Activated CD4-positive, alpha-beta T cell treated with anti-CD3 and anti-CD28 coated beads, Interleukin-2, amount 10 ng/mL, durations not matched to agents 24 days and 14 days (primary cell): ENCODE measurements around the gene NTNG1. TPM values are rescaled to one million over a fixed set of nuclear protein-coding genes. Genes with fewer than 3 reads are reported as not detected.

Source experiments
- DNase-seq: peaks from one replicate; pipeline ENCODE4 v3.0.0; 2022
- H3K27ac Mint-ChIP-seq: one replicate; pipeline ENCODE4 v1.8.0; 2022; ENCODE audit warnings: mild to moderate bottlenecking, mixed read lengths
- H3K27me3 Mint-ChIP-seq: one replicate; pipeline ENCODE4 v1.8.0; 2022; ENCODE audit warnings: mixed read lengths
- H3K36me3 Mint-ChIP-seq: one replicate; pipeline ENCODE4 v1.8.0; 2022; ENCODE audit warnings: low read depth, mild to moderate bottlenecking, mixed read lengths
- H3K4me1 Mint-ChIP-seq: one replicate; pipeline ENCODE4 v1.8.0; 2021; ENCODE audit warnings: mixed read lengths
- H3K4me3 Mint-ChIP-seq: one replicate; pipeline ENCODE4 v1.8.0; 2022; ENCODE audit warnings: mild to moderate bottlenecking, moderate library complexity, mixed read lengths
- H3K9me3 Mint-ChIP-seq: one replicate; pipeline ENCODE4 v1.8.0; 2021; ENCODE audit warnings: mixed read lengths
- intact Hi-C: fragments of 100-400 bp; cut with micrococcal nuclease; formaldehyde crosslinking; loops from one replicate; pipeline ENCODE4 v1.15.1; 2023
- total RNA-seq: library from RNA; stranded (reverse); gene quantifications from 2 replicates; pipeline ENCODE4 v1.2.3, GENCODE V29; 2022

The NTNG1 gene
- total RNA-seq, 1 donor from 2014 or later, result not detected

GRCh38 chr1:107444302-107444701 lies 303.5 kb downstream of the NTNG1 start:
- Mint-ChIP-seq H3K36me3 (no peaks in the 10 kb centered on the region), H3K4me1 (no peaks in the 10 kb centered on the region), H3K27me3 (peaks cover 11% of the 10 kb centered on the region), H3K9me3 (no peaks in the 10 kb centered on the region), H3K4me3 (no peak overlapping the region), H3K27ac (no peak overlapping the region)
- no peak for DNase-seq
- intact Hi-C loops, result no loop called here

DNA sequence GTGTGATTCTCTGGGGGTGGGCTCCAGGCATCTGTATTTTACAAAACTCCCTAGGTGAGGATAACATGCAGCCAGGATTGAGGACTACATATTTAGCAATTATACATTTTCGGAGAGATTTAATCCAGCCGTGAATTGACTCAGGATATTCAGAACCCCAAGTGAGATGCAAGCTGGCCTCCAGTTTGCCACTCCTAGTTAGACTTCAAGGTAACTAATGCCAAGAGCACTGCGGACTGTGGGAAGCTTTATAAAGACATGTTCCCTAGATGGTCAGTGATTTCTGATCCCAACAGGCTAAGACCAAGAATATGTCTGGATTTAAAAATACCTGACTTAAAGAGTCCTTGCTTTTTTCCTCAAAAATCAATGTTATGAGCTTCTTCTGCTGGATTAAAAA lies 308.5 kb downstream of the NTNG1 start:
- Mint-ChIP-seq H3K27ac (no peak overlapping the region), H3K9me3 (no peaks in the 10 kb centered on the region), H3K4me1 (no peaks in the 10 kb centered on the region), H3K27me3 (peaks cover 5% of the 10 kb centered on the region), H3K36me3 (no peaks in the 10 kb centered on the region), H3K4me3 (no peak overlapping the region)
- intact Hi-C loops, result no loop called here
- DNase-seq, result no peak

DNA sequence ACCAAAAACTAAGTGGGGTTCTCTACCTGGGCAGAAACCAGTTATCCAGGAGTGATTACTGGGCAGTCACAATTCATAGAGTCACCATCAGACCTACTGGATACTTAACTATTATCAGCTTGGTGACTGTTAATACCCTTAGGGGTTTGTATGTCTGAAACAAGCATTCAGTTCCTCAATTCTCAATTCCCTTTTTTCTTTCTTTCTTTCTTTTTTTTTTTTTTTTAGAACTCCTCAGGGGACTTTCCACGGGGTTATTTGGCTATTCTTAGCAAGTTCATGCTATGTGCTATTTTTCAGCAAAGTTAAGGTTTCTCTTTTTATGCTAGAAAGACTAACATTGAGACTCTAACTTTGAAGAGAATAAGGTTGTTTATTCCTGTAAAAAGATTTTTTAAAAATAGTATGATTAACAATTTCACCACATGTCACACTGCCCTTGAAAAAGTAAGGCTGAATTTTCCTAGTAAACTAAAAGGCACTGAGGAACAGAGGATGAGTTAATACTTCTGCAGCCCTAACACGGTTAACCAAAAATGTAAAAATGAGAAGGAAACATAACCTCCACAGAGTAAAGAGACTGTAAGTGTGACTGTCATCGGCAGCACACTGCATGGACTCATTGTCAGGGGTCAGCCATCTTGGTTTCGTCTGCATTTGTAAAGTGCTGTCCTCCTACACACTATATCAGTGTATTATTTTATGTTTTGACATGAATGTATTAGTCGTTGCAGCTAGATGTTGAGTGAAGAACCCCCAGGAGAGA lies 310.2 kb downstream of the NTNG1 start:
- intact Hi-C loops, result no loop called here
- Mint-ChIP-seq H3K4me3 (no peak overlapping the region), H3K27ac (no peak overlapping the region), H3K27me3 (peaks cover 5% of the 10 kb centered on the region), H3K36me3 (no peaks in the 10 kb centered on the region), H3K9me3 (no peaks in the 10 kb centered on the region), H3K4me1 (no peaks in the 10 kb centered on the region)
- no peak for DNase-seq

GRCh38 chr1:107451715-107452114 lies 310.9 kb downstream of the NTNG1 start:
- intact Hi-C loops, result no loop called here
- no peak for DNase-seq
- Mint-ChIP-seq H3K36me3 (no peaks in the 10 kb centered on the region), H3K9me3 (no peaks in the 10 kb centered on the region), H3K4me3 (no peak overlapping the region), H3K27me3 (peaks cover 5% of the 10 kb centered on the region), H3K27ac (no peak overlapping the region), H3K4me1 (no peaks in the 10 kb centered on the region)

- Mint-ChIP-seq H3K27me3 (peaks cover 6% of the 10 kb centered on the region), H3K27ac (no peak overlapping the region), H3K4me3 (no peak overlapping the region), H3K36me3 (no peaks in the 10 kb centered on the region), H3K9me3 (no peaks in the 10 kb centered on the region), H3K4me1 (no peaks in the 10 kb centered on the region)
- intact Hi-C loops, result no loop called here
- no peak for DNase-seq
Measured at GRCh38 chr1:107454791-107455190, 314.0 kb downstream of the NTNG1 start.

GRCh38 chr1:107457989-107458388 lies 317.1 kb downstream of the NTNG1 start:
- no peak for DNase-seq
- no peak overlapping the region for H3K4me3 Mint-ChIP-seq
- H3K36me3 Mint-ChIP-seq, result no peaks in the 10 kb centered on the region
- H3K4me1 Mint-ChIP-seq, result no peaks in the 10 kb centered on the region
- H3K9me3 Mint-ChIP-seq, result no peaks in the 10 kb centered on the region
- H3K27ac Mint-ChIP-seq, result no peak overlapping the region
- H3K27me3 Mint-ChIP-seq, result peaks cover 3% of the 10 kb centered on the region
- intact Hi-C loops, result no loop called here

GRCh38 chr1:107459204-107459904 lies 318.5 kb downstream of the NTNG1 start:
- no peaks in the 10 kb centered on the region for H3K36me3 Mint-ChIP-seq
- no peak for DNase-seq
- no peak overlapping the region for H3K27ac Mint-ChIP-seq
- H3K4me1 Mint-ChIP-seq, result no peaks in the 10 kb centered on the region
- intact Hi-C loops, result no loop called here
- H3K9me3 Mint-ChIP-seq, result no peaks in the 10 kb centered on the region
- no peak overlapping the region for H3K4me3 Mint-ChIP-seq
- peaks cover 3% of the 10 kb centered on the region for H3K27me3 Mint-ChIP-seq

GRCh38 chr1:107460035-107460434 lies 319.2 kb downstream of the NTNG1 start:
- H3K4me3 Mint-ChIP-seq, result no peak overlapping the region
- no peak overlapping the region for H3K27ac Mint-ChIP-seq
- no peaks in the 10 kb centered on the region for H3K36me3 Mint-ChIP-seq
- intact Hi-C loops, result no loop called here
- peaks cover 3% of the 10 kb centered on the region for H3K27me3 Mint-ChIP-seq
- no peaks in the 10 kb centered on the region for H3K4me1 Mint-ChIP-seq
- no peak for DNase-seq
- no peaks in the 10 kb centered on the region for H3K9me3 Mint-ChIP-seq

DNA sequence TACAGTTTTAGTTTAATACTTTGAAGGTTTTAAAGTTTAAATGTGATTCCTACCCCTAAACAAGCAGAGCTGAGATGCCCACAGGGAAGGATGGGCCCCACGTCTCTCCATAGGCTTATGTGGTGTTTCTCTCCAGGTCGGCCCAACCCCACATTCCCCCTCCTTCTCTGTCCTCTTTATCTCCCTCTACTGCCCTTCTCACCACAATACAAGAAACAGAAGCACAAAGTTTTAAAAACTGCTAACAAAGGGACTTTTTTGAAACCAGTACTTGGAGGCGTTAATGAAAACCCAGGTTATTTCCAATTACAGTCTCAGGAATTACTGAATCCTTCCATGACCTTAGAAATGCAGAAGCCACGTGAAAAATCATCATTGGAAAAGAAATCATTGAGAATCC lies 324.0 kb downstream of the NTNG1 start:
- Mint-ChIP-seq H3K27me3 (peaks cover 3% of the 10 kb centered on the region), H3K9me3 (no peaks in the 10 kb centered on the region), H3K27ac (no peak overlapping the region), H3K4me3 (no peak overlapping the region), H3K4me1 (no peaks in the 10 kb centered on the region), H3K36me3 (no peaks in the 10 kb centered on the region)
- intact Hi-C loops, result no loop called here
- no peak for DNase-seq

GRCh38 chr1:107467286-107467685 lies 326.4 kb downstream of the NTNG1 start:
- Mint-ChIP-seq H3K4me1 (no peaks in the 10 kb centered on the region), H3K4me3 (no peak overlapping the region), H3K9me3 (no peaks in the 10 kb centered on the region), H3K27me3 (peaks cover 3% of the 10 kb centered on the region), H3K27ac (no peak overlapping the region), H3K36me3 (no peaks in the 10 kb centered on the region)
- intact Hi-C loops, result no loop called here
- DNase-seq, result no peak

- Mint-ChIP-seq H3K27me3 (peaks cover 3% of the 10 kb centered on the region), H3K27ac (no peak overlapping the region), H3K9me3 (no peaks in the 10 kb centered on the region), H3K4me3 (no peak overlapping the region), H3K36me3 (no peaks in the 10 kb centered on the region), H3K4me1 (no peaks in the 10 kb centered on the region)
- no peak for DNase-seq
- intact Hi-C loops, result no loop called here
Measured at GRCh38 chr1:107467811-107468210, 327.0 kb downstream of the NTNG1 start.

DNA sequence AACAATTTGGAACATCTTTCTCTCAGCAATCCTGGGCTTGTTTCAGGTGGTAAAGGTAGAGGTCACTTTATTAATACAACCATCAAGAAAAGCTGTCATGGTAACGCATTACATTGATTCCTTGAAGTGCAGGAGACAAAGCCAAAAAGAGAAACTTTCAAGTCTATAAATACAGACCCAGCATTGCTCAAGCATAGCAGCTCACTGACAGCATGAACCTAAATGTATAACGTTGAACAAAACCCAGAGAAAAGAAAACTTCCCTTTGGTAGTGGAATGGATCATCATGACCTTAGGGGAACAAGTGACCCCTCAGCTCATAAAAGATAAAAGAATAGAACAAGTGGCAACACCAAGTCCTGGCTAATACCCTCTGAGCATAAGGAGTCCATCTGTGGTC lies 332.2 kb downstream of the NTNG1 start:
- DNase-seq, result no peak
- no peak overlapping the region for H3K27ac Mint-ChIP-seq
- peaks cover 4% of the 10 kb centered on the region for H3K27me3 Mint-ChIP-seq
- no peaks in the 10 kb centered on the region for H3K9me3 Mint-ChIP-seq
- no peaks in the 10 kb centered on the region for H3K4me1 Mint-ChIP-seq
- H3K36me3 Mint-ChIP-seq, result no peaks in the 10 kb centered on the region
- no peak overlapping the region for H3K4me3 Mint-ChIP-seq
- intact Hi-C loops, result no loop called here

- Mint-ChIP-seq H3K4me3 (no peak overlapping the region), H3K27me3 (peaks cover 14% of the 10 kb centered on the region), H3K9me3 (no peaks in the 10 kb centered on the region), H3K4me1 (no peaks in the 10 kb centered on the region), H3K27ac (no peak overlapping the region), H3K36me3 (no peaks in the 10 kb centered on the region)
- DNase-seq, result no peak
- intact Hi-C loops, result no loop called here
Measured at GRCh38 chr1:107474877-107475612, 334.2 kb downstream of the NTNG1 start.

DNA sequence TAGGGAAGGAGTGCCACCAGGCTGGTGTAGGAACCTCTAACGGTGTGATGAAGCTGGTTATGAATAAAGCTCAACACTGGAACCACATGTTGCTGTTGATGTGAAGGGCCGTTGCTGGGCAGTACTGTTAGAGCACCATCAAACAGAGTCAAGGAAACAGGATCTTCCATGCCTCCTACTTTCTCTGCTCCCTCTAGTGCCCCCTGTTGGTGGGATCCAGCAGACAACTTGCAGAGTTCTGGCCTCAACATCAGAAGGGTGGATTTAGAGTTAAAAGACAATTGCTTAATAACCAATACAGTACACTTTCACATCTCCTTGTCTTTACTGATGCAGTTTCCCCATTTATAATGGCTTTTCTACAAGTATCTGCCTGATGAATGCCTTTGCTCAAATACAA lies 336.4 kb downstream of the NTNG1 start:
- peaks cover 27% of the 10 kb centered on the region for H3K27me3 Mint-ChIP-seq
- H3K9me3 Mint-ChIP-seq, result no peaks in the 10 kb centered on the region
- no peak overlapping the region for H3K4me3 Mint-ChIP-seq
- peak; percentile 56 for DNase-seq
- H3K4me1 Mint-ChIP-seq, result no peaks in the 10 kb centered on the region
- H3K36me3 Mint-ChIP-seq, result no peaks in the 10 kb centered on the region
- intact Hi-C loops, result no loop called here
- H3K27ac Mint-ChIP-seq, result no peak overlapping the region
